ENCODE measurements around the gene C1QA. TPM values are rescaled to one million over a fixed set of nuclear protein-coding genes. Genes with fewer than 3 reads are reported as not detected.

C1QA gene
- total RNA-seq, 6 experiments from 2014 or later, result 66.3 to 227 (median 75.0) TPM

GRCh38 chr1:22625262-22625925 lies 11.0 kb upstream of the C1QA start:
- Histone ChIP-seq H3K4me1 (no peaks in the 10 kb centered on the region), H3K27me3 (no peaks in the 10 kb centered on the region), H3K9me3 (no peaks in the 10 kb centered on the region), H3K4me3 (no peak overlapping the region), H3K27ac (no peak overlapping the region), H3K36me3 (no peaks in the 10 kb centered on the region)
- TF ChIP-seq POLR2A (IDR thresholded peaks at IDR 0.05), result no peak
- TF ChIP-seq CTCF (IDR thresholded peaks at IDR 0.05), result no peak
- DNase-seq (no peak), ATAC-seq (no peak)
- 29% methylated on average over 9 of the region's 9 CpGs for WGBS (ENCODE audit: insufficient coverage, low coverage, low lambda C conversion rate, missing lambda C conversion rate)
- intact Hi-C loops (cut with DNase I), result no loop called here

GRCh38 chr1:22626237-22627157 lies 9.9 kb upstream of the C1QA start:
- no peak overlapping the region for H3K27ac ChIP-seq
- no peaks in the 10 kb centered on the region for H3K4me1 ChIP-seq
- H3K36me3 ChIP-seq, result no peaks in the 10 kb centered on the region
- WGBS (ENCODE audit: insufficient coverage, low coverage, low lambda C conversion rate, missing lambda C conversion rate), result 14% methylated on average over 13 of the region's 20 CpGs
- ATAC-seq (no peak), DNase-seq (no peak)
- no peak overlapping the region for H3K4me3 ChIP-seq
- intact Hi-C loops (cut with DNase I), result no loop called here
- TF ChIP-seq CTCF (IDR thresholded peaks at IDR 0.05) (no peak), POLR2A (IDR thresholded peaks at IDR 0.05) (no peak)
- no peaks in the 10 kb centered on the region for H3K9me3 ChIP-seq
- H3K27me3 ChIP-seq, result no peaks in the 10 kb centered on the region

- 26% methylated on average over 2 of the region's 5 CpGs for WGBS (ENCODE audit: insufficient coverage, low coverage, low lambda C conversion rate, missing lambda C conversion rate)
- Histone ChIP-seq H3K36me3 (no peaks in the 10 kb centered on the region), H3K4me1 (no peaks in the 10 kb centered on the region), H3K9me3 (no peaks in the 10 kb centered on the region), H3K27ac (no peak overlapping the region), H3K4me3 (no peak overlapping the region), H3K27me3 (no peaks in the 10 kb centered on the region)
- intact Hi-C loops (cut with DNase I), result no loop called here
- no peak for DNase-seq
- TF ChIP-seq POLR2A (IDR thresholded peaks at IDR 0.05) (no peak), CTCF (IDR thresholded peaks at IDR 0.05) (no peak)
- ATAC-seq, result no peak
Measured at GRCh38 chr1:22627331-22627730, 9.1 kb upstream of the C1QA start.

GRCh38 chr1:22628698-22629444 lies 7.6 kb upstream of the C1QA start:
- Histone ChIP-seq H3K4me3 (no peak overlapping the region), H3K4me1 (no peaks in the 10 kb centered on the region), H3K36me3 (no peaks in the 10 kb centered on the region), H3K27ac (no peak overlapping the region), H3K9me3 (no peaks in the 10 kb centered on the region), H3K27me3 (no peaks in the 10 kb centered on the region)
- intact Hi-C loops (cut with DNase I), result no loop called here
- TF ChIP-seq CTCF (IDR thresholded peaks at IDR 0.05) (no peak), POLR2A (IDR thresholded peaks at IDR 0.05) (no peak)
- ATAC-seq (no peak), DNase-seq (no peak)
- WGBS (ENCODE audit: insufficient coverage, low coverage, low lambda C conversion rate, missing lambda C conversion rate), result 19% methylated on average over 9 of the region's 11 CpGs

All from right lobe of liver (tissue), 6 donors.